HG03457 (cell line): ENCODE measurements around the gene CXCL5.
"Not testable (repeated sequence)": the region's sequence is repeated elsewhere in the genome, so short reads cannot be mapped to it uniquely, and the experiment has no call there.

Experiments used
- ATAC-seq: cut with Tn5 transposase; IDR thresholded peaks from one replicate; pipeline ENCODE4 v1.9.1; 2021; ENCODE audit warnings: moderate number of reproducible peaks; ENCODE audit not compliant: unreplicated experiment

The CXCL5 gene

GRCh38 chr4:74015126-74015780 lies 16.8 kb upstream of the CXCL5 start:
- no peak for ATAC-seq

GRCh38 chr4:74014332-74014731 lies 15.9 kb upstream of the CXCL5 start:
- ATAC-seq = no peak

GRCh38 chr4:74013264-74013663 lies 14.8 kb upstream of the CXCL5 start:
- no peak for ATAC-seq

GRCh38 chr4:74012130-74012529 lies 13.7 kb upstream of the CXCL5 start:
- ATAC-seq = no peak

GRCh38 chr4:74009307-74009706 lies 10.8 kb upstream of the CXCL5 start:
- ATAC-seq = no peak

GRCh38 chr4:74006009-74006476 lies 7.6 kb upstream of the CXCL5 start:
- no peak for ATAC-seq

- no peak for ATAC-seq
Observed at GRCh38 chr4:74005528-74005927, 7.1 kb upstream of the CXCL5 start.

- ATAC-seq = no peak
Observed at GRCh38 chr4:74004668-74005067, 6.2 kb upstream of the CXCL5 start.

- ATAC-seq = no peak
Observed at GRCh38 chr4:74000301-74000700, 1.8 kb upstream of the CXCL5 start.

- ATAC-seq = no peak
Observed at GRCh38 chr4:73992050-73992449, 6.4 kb downstream of the CXCL5 start.

GRCh38 chr4:73991742-73992000 lies 6.8 kb downstream of the CXCL5 start:
- no peak for ATAC-seq

- ATAC-seq = no peak
Observed at GRCh38 chr4:73990988-73991741, 7.3 kb downstream of the CXCL5 start.

- no peak for ATAC-seq
Observed at GRCh38 chr4:73989928-73990327, 8.5 kb downstream of the CXCL5 start.

- no peak for ATAC-seq
Observed at GRCh38 chr4:73989031-73989430, 9.4 kb downstream of the CXCL5 start.

GRCh38 chr4:73988061-73988460 lies 10.4 kb downstream of the CXCL5 start, which contains the start of gene PPBP:
Gene PPBP, minus strand, starts transcription at chr4:73988190. Its CDS starts 87 bp downstream, at chr4:73988103.
- ATAC-seq = no peak

GRCh38 chr4:73985528-73985852 lies 13.0 kb downstream of the CXCL5 start:
- ATAC-seq = no peak

GRCh38 chr4:73984736-73985527 lies 13.5 kb downstream of the CXCL5 start:
- no peak for ATAC-seq

- not testable (repeated sequence) for ATAC-seq
Observed at GRCh38 chr4:73981175-73981574, 17.3 kb downstream of the CXCL5 start.

- ATAC-seq = no peak
Observed at GRCh38 chr4:73979407-73979957, 19.0 kb downstream of the CXCL5 start.

GRCh38 chr4:73978886-73979285 lies 19.6 kb downstream of the CXCL5 start:
- ATAC-seq = no peak

GRCh38 chr4:73976716-73977115 lies 21.8 kb downstream of the CXCL5 start:
- ATAC-seq = no peak

GRCh38 chr4:73976217-73976616 lies 22.3 kb downstream of the CXCL5 start:
- ATAC-seq = no peak
